Psoas muscle (tissue), 8 donors: ENCODE measurements around the gene CBLL2. TPM values are rescaled to one million over a fixed set of nuclear protein-coding genes. Genes with fewer than 3 reads are reported as not detected.
"Not testable (repeated sequence)": the region's sequence is repeated elsewhere in the genome, so short reads cannot be mapped to it uniquely, and the experiment has no call there.

Source experiments
- ATAC-seq, 4 donors: fragments of 200-7000 bp; cut with Tn5 transposase; one replicate each; pipeline ENCODE4 v1.9.1; 2020; ENCODE audit warnings: moderate library complexity in 3 of 4, mild to moderate bottlenecking in 2 of 4
- DNase-seq, 2 donors: peaks; one replicate each; pipeline ENCODE4 v3.0.0-alpha.2; 2020
- H3K27ac ChIP-seq: fragments of 200-600 bp; one replicate; pipeline ENCODE4 v1.8.0; 2022
- H3K27me3 ChIP-seq, 3 donors: fragments of 200-600 bp in 1 of 3; one replicate each; pipeline versions ENCODE4 v1.6.1 to v1.8.0; 2013 to 2022; ENCODE audit warnings: low read length in 2 of 3, mild to moderate bottlenecking in 2 of 3, moderate library complexity in 1 of 3; ENCODE audit not compliant: insufficient read depth in 3 of 3
- H3K36me3 ChIP-seq, 2 donors: fragments of 200-600 bp in 1 of 2; one replicate each; pipeline versions ENCODE4 v1.6.1 to v1.8.0; 2013 to 2022; ENCODE audit warnings: low read depth in 1 of 2, mild to moderate bottlenecking in 1 of 2, moderate library complexity in 1 of 2; ENCODE audit not compliant: insufficient read depth in 1 of 2
- H3K4me1 ChIP-seq: fragments of 200-600 bp; one replicate; pipeline ENCODE4 v1.8.0; 2022
- H3K4me3 ChIP-seq: fragments of 200-600 bp; one replicate; pipeline ENCODE4 v1.8.0; 2022; ENCODE audit warnings: mild to moderate bottlenecking
- H3K9me3 ChIP-seq: fragments of 200-600 bp; one replicate; pipeline ENCODE4 v1.8.0; 2022
- WGBS, 3 donors: extraction: QIAGEN DNeasy Blood & Tissue Kit; methylation state at CpG; one replicate each; pipeline versions ENCODE4 v1.1.6 to v1.1.7; 2013; 5-methylcytosine and 5-hydroxymethylcytosine counted together
- intact Hi-C, 2 donors: fragments of 100-400 bp; cut with DNase I; formaldehyde crosslinking; loops; one replicate each; pipeline versions ENCODE4 v1.11.0 to v1.14.2; 2022
- polyA plus RNA-seq, 3 donors: library from polyadenylated mRNA; stranded (reverse); fragments of 200-250 nt; gene quantifications; one replicate each; pipeline ENCODE4 v1.2.3, GENCODE V29; 2013
- total RNA-seq, 4 donors: library from RNA; stranded (reverse); fragmentation: NEBNext Ultra II Directional in 2 of 4; extraction: Animal tissue kit (Norgen Biotek cat#: 25700) in 2 of 4; gene quantifications; one replicate each; pipeline versions ENCODE4 v1.2.1 to v1.2.4, GENCODE V29; 2021 to 2023
- TF ChIP-seq, protein P1 (sequence below): fragments of 200-600 bp; IDR thresholded peaks from one replicate; pipeline ENCODE4 v1.8.0; 2022; ENCODE audit warnings: antibody characterized with exemption
- donor health status: healthy with polysubstance abuse.
- donor health status: DM: no; HTN: no; CAD: no; lungs with moderate emphysema.
- donor health status: Bipolar disorder and iron deficiency.
- donor health status: healthy.
- donor health status: DM: yes; HTN: yes; CAD: no.
- donor health status: DM: no; HTN: no; CAD: no.
- donor health status: DM: no; HTN: no; CAD: no.
- donor health status: DM: yes; HTN: yes; CAD: no.

CBLL2 gene
- total and polyA plus RNA-seq, 7 donors = not detected

DNA sequence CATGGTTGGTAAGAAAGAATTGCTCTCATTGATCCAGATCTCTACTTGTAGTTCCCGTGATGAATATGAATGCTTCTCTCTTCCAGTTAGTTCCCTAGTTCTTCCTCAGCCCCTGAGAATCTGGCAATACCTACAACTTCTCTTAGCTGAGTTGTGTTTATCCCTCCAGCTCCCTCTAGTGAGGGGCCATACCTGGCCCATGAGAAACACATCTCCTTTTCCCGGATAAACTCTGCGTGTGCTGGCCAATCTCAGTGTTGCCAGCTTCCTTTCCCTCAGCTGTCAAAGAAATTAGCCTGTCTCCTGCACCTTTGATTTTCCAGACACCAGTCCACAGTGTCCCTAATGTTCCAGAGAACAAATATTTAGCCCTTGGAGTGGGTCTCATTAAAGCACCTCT, 5.7 kb downstream of the CBLL2 start:
- intact Hi-C loops = no loop called here
- H3K4me1 ChIP-seq = no peaks in the 10 kb centered on the region
- no peak overlapping the region for H3K27ac ChIP-seq
- no peak for DNase-seq
- no peak overlapping the region for H3K4me3 ChIP-seq
- ATAC-seq = no peak
- TF ChIP-seq, protein P1, sequence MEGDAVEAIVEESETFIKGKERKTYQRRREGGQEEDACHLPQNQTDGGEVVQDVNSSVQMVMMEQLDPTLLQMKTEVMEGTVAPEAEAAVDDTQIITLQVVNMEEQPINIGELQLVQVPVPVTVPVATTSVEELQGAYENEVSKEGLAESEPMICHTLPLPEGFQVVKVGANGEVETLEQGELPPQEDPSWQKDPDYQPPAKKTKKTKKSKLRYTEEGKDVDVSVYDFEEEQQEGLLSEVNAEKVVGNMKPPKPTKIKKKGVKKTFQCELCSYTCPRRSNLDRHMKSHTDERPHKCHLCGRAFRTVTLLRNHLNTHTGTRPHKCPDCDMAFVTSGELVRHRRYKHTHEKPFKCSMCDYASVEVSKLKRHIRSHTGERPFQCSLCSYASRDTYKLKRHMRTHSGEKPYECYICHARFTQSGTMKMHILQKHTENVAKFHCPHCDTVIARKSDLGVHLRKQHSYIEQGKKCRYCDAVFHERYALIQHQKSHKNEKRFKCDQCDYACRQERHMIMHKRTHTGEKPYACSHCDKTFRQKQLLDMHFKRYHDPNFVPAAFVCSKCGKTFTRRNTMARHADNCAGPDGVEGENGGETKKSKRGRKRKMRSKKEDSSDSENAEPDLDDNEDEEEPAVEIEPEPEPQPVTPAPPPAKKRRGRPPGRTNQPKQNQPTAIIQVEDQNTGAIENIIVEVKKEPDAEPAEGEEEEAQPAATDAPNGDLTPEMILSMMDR = no peak
- WGBS, 3 donors = 34 to 57% (median 37%) methylated on average over 3 of the region's 3 CpGs
- no peaks in the 10 kb centered on the region for H3K36me3 ChIP-seq
- peaks cover 6% of the 10 kb centered on the region for H3K9me3 ChIP-seq
- peaks cover 0 to 4% (median 0%) of the 10 kb centered on the region in 3 donors for H3K27me3 ChIP-seq

DNA sequence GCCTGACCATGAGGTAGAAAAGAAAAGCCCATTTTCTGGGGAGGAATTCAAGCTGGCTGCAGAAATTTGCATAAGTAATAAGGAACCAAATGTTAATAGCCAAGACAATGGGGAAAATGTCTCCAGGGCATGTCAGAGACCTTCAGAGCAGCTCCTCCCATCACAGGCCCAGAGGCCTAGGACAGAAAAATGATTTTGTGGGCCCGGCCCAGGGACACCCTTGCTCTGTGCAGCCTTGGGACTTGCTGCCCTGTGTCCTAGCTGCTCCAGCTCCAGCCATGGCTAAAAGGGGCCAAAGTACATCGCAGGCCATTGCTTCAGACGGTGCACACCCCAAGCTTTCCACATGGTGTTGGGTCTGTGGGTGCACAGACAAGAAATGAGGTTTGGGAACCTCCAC, 16.5 kb downstream of the CBLL2 start:
- intact Hi-C loops, H3K4me3 ChIP-seq: not testable (repeated sequence)

DNA sequence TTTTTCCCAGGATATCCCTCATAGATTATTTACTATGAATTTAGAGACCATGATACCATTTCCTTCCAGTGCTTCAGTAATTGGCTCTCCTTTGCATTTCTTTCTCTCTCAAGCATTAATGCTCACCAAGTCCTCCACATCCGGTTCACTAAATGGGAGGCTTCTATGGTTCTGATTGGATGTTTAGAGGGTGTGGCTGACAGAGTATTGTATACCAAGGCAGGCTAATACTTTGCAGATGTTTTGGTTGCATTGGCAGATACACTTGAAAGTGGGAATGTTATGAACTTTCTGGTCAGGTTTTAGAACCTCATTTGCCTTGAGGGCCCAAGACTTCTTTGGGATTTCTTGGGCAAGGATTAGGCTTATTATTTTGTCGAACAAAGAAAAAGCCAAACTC, 24.2 kb downstream of the CBLL2 start:
- ATAC-seq = no peak
- H3K36me3 ChIP-seq = no peaks in the 10 kb centered on the region
- intact Hi-C loops = no loop called here

More for the DNA sequence above, 16.5 kb downstream of the CBLL2 start:
- not testable (repeated sequence) for H3K9me3 ChIP-seq, H3K36me3 ChIP-seq, H3K27ac ChIP-seq, ATAC-seq, H3K27me3 ChIP-seq, DNase-seq, H3K4me1 ChIP-seq
- 77 to 100% (median 92%) methylated on average over 3 of the region's 3 CpGs for WGBS, 3 donors

DNA sequence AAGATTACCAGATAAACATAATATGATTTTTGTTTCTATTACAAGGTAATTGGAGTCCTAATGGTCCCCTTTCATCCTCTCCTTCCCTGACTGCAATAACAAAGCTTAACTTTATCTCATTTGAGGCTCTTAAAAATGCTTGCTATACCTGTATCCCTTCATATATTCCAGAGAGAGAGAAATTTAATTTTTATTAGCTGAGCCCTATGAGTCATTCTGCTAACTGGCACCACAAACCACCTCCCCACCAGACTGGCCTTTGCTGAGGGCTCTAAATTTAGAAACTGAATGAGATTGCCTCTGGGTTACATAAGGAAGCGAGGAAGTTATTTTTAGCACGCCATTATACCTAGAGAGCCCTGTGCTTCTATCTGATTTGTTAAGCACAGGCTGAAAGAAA, 27.4 kb downstream of the CBLL2 start:
- intact Hi-C loops = no loop called here
- H3K27me3 ChIP-seq = no peaks in the 10 kb centered on the region
- TF ChIP-seq, protein P1 = no peak
- no peak overlapping the region for H3K4me3 ChIP-seq
- WGBS, 3 donors = 0 to 7% (median 0%) methylated on average over 2 of the region's 2 CpGs
- H3K27ac ChIP-seq = no peak overlapping the region
- H3K9me3 ChIP-seq = no peaks in the 10 kb centered on the region
- DNase-seq (peak in 1 of 2 donors; percentile 16), ATAC-seq (peak; percentile 98 to 100 (median 100))
- H3K4me1 ChIP-seq = peaks cover 15% of the 10 kb centered on the region
- H3K36me3 ChIP-seq = no peaks in the 10 kb centered on the region

More for the DNA sequence above, 24.2 kb downstream of the CBLL2 start:
- no peak overlapping the region for H3K4me3 ChIP-seq
- no peak for DNase-seq
- no peaks in the 10 kb centered on the region for H3K9me3 ChIP-seq
- WGBS, 3 donors = 63 to 93% (median 84%) methylated on average over 2 of the region's 2 CpGs
- TF ChIP-seq, protein P1 = no peak
- no peak overlapping the region for H3K27ac ChIP-seq
- peaks cover 15% of the 10 kb centered on the region for H3K4me1 ChIP-seq
- peaks cover 0 to 8% (median 0%) of the 10 kb centered on the region in 3 donors for H3K27me3 ChIP-seq

DNA sequence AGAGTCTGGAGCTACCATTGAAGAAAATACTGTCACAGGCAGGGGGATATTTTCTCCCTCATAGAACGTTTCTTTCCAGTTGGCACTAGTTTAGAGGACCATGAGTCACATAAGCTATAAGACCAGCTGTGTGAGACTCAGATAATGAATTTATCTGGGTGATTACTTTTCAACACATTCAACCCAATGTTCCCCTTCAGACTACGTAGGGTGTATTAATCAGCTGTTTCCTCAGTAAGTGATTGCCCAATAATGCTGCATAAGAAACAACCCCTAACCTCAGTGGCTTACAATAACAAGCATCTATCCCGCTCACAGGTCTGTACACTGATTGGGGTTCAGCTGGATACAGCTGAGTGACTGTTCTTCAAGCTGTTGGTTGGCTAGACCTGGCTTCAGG, 38.1 kb downstream of the CBLL2 start:
- H3K4me3 ChIP-seq = no peak overlapping the region
- H3K27ac ChIP-seq = no peak overlapping the region
- TF ChIP-seq, protein P1 = no peak
- 38 to 55% (median 41%) methylated on average over 3 of the region's 3 CpGs for WGBS, 3 donors
- intact Hi-C loops = no loop called here
- H3K27me3 ChIP-seq = no peaks in the 10 kb centered on the region
- H3K36me3 ChIP-seq = no peaks in the 10 kb centered on the region
- DNase-seq (no peak), ATAC-seq (no peak)
- H3K9me3 ChIP-seq = no peaks in the 10 kb centered on the region
- no peaks in the 10 kb centered on the region for H3K4me1 ChIP-seq
